ENCODE results near the gene GAP43.

Gene GAP43

DNA sequence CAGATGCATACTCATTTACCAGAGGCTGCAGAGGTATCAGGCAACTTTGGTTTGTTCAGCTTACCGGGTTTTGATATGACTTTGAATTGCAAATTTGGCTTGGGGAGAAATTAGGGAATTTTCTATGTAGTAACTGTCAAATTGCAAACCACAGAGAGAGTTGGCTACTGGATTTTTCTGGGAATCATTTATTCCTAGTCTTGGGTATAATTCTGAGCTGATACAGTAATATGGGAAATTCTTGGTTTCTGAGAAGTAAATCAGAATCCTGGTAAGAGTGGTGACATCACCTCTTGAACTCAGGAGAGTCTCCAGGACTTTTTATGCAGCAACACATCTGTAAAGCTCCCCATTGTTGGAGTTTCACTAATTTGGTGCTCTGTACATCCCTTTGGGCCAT lies 39.0 kb downstream of the GAP43 start:
- DNase-seq (ENCODE audit: low spot score), result no peak

DNA sequence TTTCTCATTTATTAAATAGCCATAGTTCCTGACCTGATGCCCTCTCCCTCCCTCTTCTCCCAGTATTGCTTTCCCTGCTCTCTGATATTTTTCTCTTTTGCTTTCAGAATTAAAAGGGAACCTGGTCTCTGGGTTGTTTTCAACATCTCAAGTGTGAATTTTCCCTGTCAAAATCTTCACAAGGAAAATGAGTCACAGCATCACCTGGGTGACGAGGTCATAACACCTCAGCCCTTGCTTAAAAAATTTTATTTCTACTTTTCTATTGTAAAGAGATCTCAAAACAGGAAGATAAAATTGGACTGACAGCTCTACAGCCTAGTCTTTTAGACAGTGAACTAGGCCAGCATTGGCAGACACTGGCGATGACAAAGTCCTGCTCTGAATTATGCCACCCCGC lies 40.1 kb downstream of the GAP43 start:
- no peak for DNase-seq (ENCODE audit: low spot score)

DNA sequence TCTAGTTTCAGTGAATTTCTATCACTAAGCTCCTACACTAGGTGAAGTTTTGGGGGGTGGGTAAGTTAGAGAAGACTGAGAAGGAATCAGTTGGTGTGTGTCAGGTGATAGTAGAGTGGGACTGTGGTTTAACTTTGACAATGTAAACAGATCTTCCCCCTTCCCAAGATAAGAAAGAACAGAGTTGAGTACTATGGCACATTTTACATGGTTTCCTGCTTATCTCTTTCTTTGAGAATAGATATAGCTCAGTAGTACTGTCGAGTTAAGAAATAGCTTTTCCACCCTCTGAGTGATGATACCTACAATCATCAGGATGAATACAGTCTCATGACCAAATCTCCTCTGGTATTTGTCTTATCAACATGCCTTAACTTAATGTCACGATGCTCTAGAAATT lies 42.8 kb downstream of the GAP43 start:
- DNase-seq (ENCODE audit: low spot score), result no peak

DNA sequence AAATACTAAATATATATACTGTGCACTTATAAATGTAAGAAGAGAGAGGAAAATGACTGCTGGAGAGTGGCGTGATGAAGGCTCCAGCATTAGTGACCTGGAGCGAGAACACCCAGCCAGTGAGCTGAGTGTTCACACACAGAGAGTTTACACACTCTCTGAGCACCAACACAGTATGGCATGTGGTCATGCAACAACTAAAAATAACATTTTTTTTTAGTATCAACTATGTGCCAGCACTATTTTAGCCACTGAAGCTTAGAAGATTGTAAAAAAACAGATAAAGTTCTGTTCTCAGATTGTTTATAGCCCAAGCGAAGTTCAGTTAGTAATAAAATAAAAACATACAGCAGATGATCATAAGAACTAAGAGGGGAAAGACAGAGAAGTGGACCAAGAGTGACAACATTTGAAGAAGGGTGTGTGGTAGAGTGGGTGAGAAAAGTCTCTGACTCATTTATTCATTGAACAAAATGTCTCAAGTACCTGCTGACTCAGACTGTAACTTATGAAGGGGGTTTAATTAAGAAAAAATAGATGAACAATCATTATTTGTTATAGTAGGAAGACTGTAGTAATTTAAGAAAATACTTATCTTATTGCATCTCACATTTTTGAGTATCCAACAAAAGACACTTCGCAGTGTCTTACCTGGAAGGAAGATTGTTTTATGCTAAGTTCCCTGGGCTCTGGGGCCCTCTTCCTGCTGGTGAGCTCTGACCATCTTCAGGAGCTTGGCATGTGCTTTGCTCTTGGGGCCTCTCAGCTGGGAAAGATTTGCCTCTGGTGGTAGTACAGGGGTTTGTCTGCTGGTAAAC lies 43.8 kb downstream of the GAP43 start:
- no peak for DNase-seq (ENCODE audit: low spot score)

DNA sequence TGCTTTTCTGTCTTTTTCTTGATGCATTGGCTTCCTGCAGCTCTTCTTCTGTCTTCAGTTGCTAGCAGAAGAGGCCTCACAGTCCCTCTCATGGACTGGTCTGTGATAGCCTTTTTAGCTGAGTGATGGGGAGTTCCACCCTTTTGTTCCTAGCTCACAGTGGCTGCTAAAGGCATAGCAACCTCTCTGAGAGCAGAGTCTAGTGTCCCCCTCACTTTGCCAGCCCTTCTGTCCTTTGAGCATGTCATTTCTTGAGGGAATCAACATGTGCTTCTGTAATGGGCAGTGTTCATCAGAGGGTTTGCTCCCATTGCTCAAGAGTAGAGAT lies 44.4 kb downstream of the GAP43 start:
- DNase-seq (ENCODE audit: low spot score), result no peak

DNA sequence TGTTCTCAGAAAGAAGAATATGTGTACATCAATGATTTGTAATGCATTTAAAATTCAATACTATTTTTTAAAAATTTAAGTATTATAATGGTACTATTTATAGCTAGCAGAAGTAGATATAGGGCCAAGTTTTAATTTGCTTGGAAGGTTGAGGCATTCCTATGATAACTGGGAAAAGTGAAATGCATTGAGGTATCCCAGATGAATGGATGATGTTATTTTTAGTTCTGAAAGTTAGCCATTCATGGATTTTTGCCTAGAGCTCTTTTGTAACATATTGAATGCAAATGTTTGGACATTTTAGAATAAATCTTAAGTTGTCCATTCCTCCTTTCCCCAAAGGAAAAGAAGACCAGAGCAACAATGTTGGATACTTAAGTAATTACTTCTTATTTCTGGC lies 47.6 kb downstream of the GAP43 start:
- no peak for DNase-seq (ENCODE audit: low spot score)

DNA sequence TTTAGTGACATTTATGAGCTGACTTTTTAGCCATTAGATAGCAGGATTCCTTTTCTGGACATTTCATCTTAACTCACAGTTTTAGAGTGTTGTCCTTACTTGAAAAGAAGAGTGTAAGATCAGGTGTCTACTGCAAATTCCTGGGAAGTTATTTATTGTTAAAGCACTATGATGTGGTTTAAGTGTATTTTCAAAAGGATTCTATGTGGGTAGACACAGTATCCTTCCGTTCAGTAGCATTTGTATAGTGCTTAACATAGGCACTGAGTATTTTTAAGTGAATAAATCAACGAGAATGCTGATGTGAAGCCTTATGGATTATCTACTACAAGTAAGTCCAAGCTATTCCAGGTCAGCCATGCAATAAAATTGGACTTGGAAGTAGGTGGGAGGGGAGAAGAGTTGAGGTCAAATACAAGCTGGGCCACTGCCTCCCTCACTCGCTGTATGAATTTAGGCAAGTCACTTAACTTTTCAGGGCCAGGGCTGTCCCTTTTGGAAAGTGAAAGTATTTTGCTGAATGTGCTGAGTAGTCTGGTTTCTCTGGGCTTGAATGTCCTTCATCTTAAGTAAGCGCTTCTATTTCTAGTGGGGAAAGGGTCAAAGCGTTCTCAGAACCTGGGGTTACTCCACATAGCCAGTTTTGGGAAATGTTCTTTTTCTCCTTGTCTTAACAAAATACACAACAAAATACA lies 48.6 kb downstream of the GAP43 start:
- peak; percentile 20 for DNase-seq (ENCODE audit: low spot score)

DNA sequence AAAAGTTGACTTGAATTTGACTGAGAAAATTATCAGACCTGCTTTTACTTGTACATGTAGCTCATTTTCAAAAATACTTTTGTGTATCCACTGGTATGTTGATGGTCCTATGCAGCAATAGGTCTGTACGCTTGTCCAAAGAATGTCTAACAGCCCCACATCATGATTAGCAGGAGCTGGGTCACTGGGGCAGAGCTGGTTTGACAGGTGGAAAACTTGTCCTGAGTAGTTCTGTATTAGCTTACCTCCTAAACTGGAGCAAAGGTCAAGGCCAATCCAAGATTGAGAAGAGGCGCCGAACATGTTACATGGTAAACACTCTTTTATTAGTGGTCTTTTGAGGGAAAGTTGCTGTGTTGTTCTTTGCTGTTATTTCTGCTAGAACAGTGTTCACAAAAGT lies 50.6 kb downstream of the GAP43 start:
- no peak for DNase-seq (ENCODE audit: low spot score)

DNA sequence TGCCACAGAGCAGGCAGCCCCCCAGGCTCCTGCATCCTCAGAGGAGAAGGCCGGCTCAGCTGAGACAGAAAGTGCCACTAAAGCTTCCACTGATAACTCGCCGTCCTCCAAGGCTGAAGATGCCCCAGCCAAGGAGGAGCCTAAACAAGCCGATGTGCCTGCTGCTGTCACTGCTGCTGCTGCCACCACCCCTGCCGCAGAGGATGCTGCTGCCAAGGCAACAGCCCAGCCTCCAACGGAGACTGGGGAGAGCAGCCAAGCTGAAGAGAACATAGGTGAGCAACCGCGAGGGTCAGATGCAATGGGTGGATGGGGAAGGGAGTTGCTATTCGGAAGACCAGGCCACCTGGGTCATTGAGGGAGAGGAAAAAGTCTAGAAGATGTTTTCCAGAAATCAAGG lies 53.0 kb downstream of the GAP43 start:
- no peak for DNase-seq (ENCODE audit: low spot score)

DNA sequence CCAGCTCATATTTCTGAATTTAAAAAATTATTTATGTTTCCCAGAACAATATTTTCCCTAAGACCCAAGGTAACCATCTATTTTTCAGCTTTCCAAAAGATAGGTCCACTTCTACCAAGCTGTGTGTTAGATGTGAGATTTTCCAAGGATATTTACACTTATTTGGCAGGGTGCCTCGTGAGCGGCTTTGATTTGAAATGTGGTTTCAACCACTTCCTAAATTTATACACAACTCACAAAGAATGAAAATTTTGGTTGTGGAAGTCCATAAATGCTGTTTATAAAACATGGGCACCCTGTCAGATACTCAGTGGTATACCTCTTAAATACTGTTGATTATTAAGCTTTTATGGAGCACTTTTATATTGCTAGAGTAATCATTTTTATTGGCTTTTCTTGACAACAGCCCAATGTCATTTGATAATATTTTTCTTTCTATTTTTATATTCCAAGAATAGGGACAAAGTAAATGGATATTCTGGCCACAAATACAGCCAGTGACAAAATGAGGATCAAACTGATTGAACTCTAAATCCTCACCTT lies 57.6 kb downstream of the GAP43 start:
- no peak for DNase-seq (ENCODE audit: low spot score)

DNA sequence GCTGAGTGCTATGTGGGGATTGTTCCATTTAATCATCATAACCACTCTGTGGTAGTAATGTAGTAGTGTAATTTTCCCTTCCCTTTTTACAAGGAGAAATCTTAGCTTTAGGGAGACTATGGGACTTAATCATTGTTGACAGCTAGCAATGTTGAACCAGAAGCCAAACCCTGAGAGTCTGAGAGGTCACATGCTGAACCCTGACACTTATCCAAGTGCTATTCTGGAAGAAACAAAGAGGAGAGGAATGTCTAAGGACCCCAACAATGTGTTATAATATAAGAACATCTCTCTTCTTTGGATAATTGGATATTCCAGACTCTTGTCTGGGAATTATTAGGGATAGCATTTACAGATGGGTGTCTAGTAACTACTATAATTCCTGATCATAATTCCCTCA lies 58.4 kb downstream of the GAP43 start:
- DNase-seq (ENCODE audit: low spot score), result no peak

DNA sequence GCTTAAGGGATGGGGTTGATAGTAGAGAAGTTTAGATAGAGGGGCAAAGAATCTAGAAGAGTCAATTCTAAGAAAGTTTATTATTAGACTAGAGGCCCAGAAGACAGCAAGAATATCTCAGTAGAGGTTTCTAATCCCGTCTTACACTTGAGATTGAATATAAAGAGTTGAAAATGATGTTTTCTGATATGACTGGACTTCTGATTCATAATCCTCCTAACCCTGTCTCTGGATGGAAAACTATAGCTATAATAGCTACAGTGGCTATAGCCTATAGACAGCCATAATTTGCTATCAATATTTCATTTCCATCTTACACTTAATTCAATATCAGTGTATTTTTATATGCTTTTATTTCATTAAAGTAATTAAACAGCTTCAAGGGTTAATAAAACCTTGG lies 60.0 kb downstream of the GAP43 start:
- no peak for DNase-seq (ENCODE audit: low spot score)

DNA sequence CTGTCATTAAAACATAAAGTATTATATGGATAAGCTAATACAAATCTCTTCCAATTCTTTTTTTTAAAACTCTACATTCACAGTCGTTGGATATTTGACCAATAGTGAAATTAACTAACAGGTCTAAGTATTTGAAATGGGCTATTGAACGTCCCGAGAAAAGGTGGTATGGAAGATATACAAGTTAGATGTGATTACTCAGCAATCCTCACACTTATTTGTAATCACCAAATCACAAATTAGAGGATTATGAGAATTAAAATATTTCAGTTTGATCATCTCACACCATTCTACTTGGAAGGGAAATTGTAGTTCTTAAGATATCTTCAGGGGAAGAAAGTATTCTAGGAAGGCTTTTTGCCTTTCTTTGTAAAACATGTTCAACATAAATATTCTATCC lies 60.5 kb downstream of the GAP43 start:
- DNase-seq (ENCODE audit: low spot score), result no peak

DNA sequence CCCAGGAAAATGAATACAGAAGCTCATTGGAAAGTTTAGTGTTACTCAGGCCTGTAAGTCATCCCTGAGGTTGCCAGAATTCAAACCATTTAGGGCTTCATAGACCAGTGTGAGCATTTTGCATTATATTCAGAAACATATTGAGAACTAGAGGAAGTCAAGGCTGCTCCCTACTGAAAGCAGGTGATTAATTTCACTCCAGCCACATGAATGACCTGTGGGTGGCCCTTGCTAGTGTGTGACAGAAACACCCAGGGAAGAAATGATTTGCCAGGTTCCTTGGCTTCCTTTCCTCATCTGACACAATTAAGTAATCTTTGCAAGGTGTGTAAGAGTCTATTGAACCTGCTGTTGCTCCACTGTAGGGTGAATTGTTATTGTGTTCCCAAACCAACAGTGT lies 61.8 kb downstream of the GAP43 start:
- DNase-seq (ENCODE audit: low spot score), result no peak

DNA sequence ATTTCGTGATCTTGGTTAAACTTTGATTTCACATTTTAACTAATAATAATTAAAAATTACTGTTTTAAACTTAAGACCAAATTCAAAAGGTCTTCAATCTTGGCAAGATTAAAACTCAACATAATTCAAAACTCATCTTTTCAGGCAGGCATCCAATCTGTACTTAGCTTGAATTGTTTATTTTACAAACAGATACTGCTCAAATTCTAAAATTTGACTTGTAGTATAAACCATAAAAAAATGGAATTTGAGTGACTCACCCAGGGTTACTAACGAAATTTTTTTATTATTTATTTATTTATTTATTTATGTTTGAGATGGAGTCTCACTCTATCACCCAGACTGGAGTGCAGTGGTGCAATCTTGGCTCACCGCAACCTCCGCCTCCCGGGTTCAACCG lies 64.4 kb downstream of the GAP43 start:
- DNase-seq (ENCODE audit: low spot score), result no peak

DNA sequence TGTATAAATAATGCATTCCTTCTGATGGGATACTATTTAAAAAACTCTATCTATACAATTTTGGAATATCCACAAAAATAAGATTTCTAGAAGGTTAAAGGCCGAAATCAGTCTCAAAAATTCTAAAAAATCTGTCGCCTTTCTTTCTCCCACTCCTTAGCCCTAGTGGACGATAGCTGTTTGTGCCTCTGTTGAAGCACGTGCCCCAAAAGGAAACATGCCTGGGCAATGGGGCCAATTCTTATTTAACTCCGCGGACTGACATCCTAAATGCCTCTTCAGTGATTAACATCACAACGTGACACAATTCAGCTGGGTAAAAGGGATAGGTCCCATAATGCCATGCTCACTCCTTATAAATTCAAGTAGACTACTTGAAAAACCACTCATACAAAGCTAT lies 65.1 kb downstream of the GAP43 start:
- no peak for DNase-seq (ENCODE audit: low spot score)

DNA sequence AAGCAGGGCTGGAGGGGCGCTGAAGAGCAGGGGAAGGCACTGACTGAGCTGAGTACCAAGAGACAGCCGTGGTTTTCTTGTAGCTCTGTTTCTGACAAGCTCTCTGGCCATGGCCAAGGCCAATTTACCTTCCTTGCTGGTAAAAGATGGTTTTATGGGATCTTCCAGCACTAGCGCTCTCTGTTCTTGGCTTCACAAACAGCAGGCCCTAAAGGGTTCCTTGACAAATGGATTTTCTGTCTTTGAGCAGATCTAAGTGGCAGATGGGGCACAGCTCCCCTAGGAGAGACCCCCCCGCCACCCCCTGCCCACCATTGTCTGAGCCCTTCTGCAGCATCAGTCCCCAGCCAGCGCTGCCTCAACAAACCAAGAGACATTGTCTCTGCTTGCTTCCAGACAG lies 66.6 kb downstream of the GAP43 start:
- DNase-seq (ENCODE audit: low spot score), result no peak

DNA sequence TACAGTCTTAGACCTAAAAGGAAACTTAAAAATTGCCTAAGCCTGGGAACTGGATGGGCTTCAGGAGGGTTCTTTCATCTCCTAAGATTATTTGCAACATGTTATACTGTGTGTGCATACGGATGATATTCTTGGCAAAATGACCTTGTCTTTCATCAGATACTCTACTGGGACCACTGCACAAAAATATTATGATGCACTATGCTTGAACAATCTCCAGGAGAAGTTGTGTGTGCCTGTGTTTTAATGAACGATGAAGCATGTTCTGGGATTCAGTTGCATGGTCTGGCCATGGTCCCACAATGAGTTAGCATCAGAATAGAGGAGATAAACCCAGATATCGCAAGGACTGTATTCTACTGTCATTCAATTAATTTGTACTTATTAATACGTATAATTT lies 68.7 kb downstream of the GAP43 start:
- no peak for DNase-seq (ENCODE audit: low spot score)

DNA sequence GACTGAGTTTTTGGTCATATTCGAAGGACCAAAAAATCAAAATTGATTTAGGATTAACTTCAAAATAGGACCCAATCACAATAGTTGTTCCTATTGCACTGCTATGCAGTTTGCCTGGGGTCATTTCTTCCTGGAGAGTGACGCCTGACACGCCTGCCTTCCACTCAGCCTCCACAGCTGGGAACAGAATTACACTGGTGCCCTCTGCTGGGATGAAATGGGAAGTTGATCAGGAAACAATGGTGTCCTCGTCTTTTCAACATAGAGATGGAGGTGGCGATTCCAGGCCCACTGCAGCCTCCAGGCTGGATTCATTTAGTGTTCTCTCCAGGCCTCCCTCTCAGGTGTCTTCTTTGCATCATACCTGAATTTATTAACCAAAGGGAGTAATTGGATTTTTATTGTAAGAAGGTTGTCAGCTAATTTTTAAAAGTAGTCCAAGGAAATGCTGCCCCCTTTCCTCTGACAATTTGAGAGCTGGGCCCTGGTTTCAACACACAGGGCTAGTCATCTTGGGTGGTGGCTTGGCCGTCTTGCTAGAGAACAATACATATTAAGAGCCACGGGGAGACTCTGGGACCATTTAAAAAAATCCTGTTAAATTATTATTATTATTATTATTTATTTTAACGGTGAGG lies 69.7 kb downstream of the GAP43 start:
- DNase-seq (ENCODE audit: low spot score), result peak; percentile 82

DNA sequence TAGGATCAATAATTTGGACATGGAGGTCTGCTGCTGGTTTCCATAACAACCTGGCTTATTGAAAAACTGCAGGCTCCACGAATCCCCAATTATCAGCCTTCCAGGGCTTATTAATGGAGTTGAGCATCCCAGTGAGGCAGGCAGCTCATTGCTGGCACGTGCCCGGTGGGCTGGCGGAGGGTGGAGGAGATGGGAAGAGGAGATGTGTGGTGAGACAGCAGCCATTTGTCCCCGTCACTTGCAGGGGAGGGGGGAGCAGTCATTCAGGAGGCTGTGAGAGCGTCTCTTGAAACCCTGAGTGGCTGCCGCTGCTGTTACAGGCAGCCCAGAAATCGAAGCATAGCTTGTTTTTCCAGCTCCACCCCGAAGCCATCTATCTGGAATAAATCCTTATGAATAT lies 70.6 kb downstream of the GAP43 start:
- no peak for DNase-seq (ENCODE audit: low spot score)

DNA sequence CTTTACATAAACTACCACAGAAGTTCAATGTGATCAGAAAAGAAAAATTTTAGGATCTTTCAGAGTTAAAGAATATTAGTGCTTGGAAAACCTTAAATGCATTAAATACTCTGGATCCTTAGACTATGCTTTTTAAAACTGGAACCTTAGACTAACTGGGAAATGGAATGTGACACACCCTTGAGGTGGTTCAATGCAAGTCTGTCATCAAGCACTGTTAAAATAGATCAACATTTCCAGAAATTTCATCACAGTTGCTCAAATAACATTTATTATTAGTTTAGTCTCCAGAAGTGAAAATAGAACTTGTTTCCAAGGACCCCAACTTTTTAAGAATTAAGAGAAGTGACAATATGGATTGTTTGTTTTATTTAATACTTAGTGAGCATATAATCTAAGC lies 71.8 kb downstream of the GAP43 start:
- no peak for DNase-seq (ENCODE audit: low spot score)

DNA sequence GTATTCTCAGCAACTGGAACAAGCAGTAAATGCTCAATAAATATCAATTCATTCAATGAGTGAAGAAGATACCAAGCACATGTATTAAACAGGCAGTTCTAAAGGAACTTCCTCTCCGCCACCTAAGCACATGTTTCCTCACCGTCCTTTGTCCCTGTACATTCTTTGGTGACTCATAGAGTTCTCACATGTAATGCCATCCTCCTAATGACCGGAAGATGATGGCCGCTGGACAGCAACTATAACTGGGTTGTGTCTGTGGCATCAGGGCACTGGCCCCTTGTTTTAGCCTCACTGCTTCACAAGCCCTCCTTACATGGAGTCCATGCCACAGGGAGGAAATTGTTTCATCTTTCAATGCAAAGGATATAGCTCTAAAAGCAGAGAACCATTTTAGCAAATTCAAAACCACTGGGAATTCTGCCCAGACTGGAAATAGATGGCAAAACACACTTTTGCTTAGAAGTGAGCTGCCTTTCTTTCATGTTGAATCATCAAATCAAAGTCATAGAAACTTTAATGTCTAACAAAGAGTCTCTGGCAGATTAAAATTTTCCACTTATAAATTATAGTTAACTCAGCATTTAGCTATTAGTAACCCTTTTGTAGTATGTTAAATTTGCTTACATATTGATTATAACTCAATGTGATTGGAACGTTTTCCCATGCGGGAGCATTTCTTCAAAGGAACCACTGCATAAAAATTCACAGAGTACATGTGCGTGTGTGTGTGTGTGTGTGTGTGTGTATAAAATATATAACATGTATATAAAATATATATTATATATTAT lies 74.1 kb downstream of the GAP43 start:
- DNase-seq (ENCODE audit: low spot score), result no peak

Measured in NAMALWA (cell line).